GDM1 (cell line): Measurements from ENCODE around the gene SAMD4A.
A peak's percentile ranks its signal among the peaks of the same experiment; 100 is the strongest.

Source experiments
- DNase-seq: peaks from one replicate; lab custom pipeline; 2025; lab: John Stamatoyannopoulos, UW

SAMD4A gene

GRCh38 chr14:54566410-54567223, at the start of gene SAMD4A:
Gene SAMD4A (plus strand): TSS chr14:54567128. CDS start chr14:54567917, 789 bp downstream.
- DNase-seq = peak; percentile 76

- DNase-seq = no peak
Measured at GRCh38 chr14:54524410-54524809, 42.5 kb upstream of the SAMD4A start.

GRCh38 chr14:54528973-54529372, 38.0 kb upstream of the SAMD4A start:
- DNase-seq = no peak

GRCh38 chr14:54529811-54530210, 37.1 kb upstream of the SAMD4A start:
- DNase-seq = no peak

GRCh38 chr14:54532111-54533012, 34.6 kb upstream of the SAMD4A start:
- DNase-seq = no peak

GRCh38 chr14:54533100-54533499, 33.8 kb upstream of the SAMD4A start:
- no peak for DNase-seq

- no peak for DNase-seq
Measured at GRCh38 chr14:54535126-54535525, 31.8 kb upstream of the SAMD4A start.

GRCh38 chr14:54535646-54536045, 31.3 kb upstream of the SAMD4A start:
- DNase-seq = no peak

- DNase-seq = no peak
Measured at GRCh38 chr14:54537651-54538050, 29.3 kb upstream of the SAMD4A start.

- no peak for DNase-seq
Measured at GRCh38 chr14:54538055-54538454, 28.9 kb upstream of the SAMD4A start.

GRCh38 chr14:54547583-54547982, 19.3 kb upstream of the SAMD4A start:
- DNase-seq = no peak

GRCh38 chr14:54548491-54548890, 18.4 kb upstream of the SAMD4A start:
- DNase-seq = no peak

- DNase-seq = no peak
Measured at GRCh38 chr14:54549862-54550261, 17.1 kb upstream of the SAMD4A start.

GRCh38 chr14:54550514-54550913, 16.4 kb upstream of the SAMD4A start:
- no peak for DNase-seq

- DNase-seq = no peak
Measured at GRCh38 chr14:54554401-54554800, 12.5 kb upstream of the SAMD4A start.

GRCh38 chr14:54555651-54556050, 11.3 kb upstream of the SAMD4A start:
- DNase-seq = no peak

GRCh38 chr14:54556535-54556934, 10.4 kb upstream of the SAMD4A start:
- no peak for DNase-seq

- no peak for DNase-seq
Measured at GRCh38 chr14:54562334-54562733, 4.6 kb upstream of the SAMD4A start.

GRCh38 chr14:54564071-54564867, 2.7 kb upstream of the SAMD4A start:
- no peak for DNase-seq

GRCh38 chr14:54564868-54565784, 1.8 kb upstream of the SAMD4A start:
- DNase-seq = no peak

GRCh38 chr14:54565785-54566409, 1.0 kb upstream of the SAMD4A start:
- DNase-seq = peak; percentile 40
